H1 (cell line): ENCODE measurements around the gene COL4A4. TPM values are rescaled to one million over a fixed set of nuclear protein-coding genes. Genes with fewer than 3 reads are reported as not detected.

Experiments
- CHD1 ChIP-seq: IDR thresholded peaks from 2 replicates; pipeline ENCODE4 v1.6.1; 2012; ENCODE audit warnings: low read depth, low read length, improper control_type of control experiment
- EZH2 ChIP-seq: fragments of 200-600 bp; sonication (generic); IDR thresholded peaks from 2 replicates; pipeline ENCODE4 v1.7.1; 2012; ENCODE audit warnings: low read depth, mild to moderate bottlenecking, moderate library complexity, low read length, inconsistent platforms; ENCODE audit not compliant: severe bottlenecking
- GABPA ChIP-seq: IDR thresholded peaks from 2 replicates; pipeline ENCODE4 v1.6.1; 2011; ENCODE audit warnings: mild to moderate bottlenecking, low read length, moderate library complexity, borderline replicate concordance; ENCODE audit not compliant: insufficient read depth
- HDAC6 ChIP-seq: IDR thresholded peaks from one replicate; pipeline ENCODE4 v1.7.1; 2012; ENCODE audit warnings: low read depth, mild to moderate bottlenecking, inconsistent platforms, low read length, moderate library complexity
- PHF8 ChIP-seq: fragments of 200-600 bp; sonication (generic); conservative IDR thresholded peaks from 2 replicates; pipeline ENCODE4 v1.7.1; 2012; ENCODE audit warnings: low read depth, mild to moderate bottlenecking, inconsistent platforms, low read length, moderate library complexity
- SIX5 ChIP-seq: IDR thresholded peaks from 2 replicates; pipeline ENCODE4 v1.6.1; 2011; ENCODE audit warnings: mild to moderate bottlenecking, low read depth, low read length
- YY1 ChIP-seq: IDR thresholded peaks from 2 replicates; pipeline ENCODE4 v1.6.1; 2011; ENCODE audit warnings: low read depth, mild to moderate bottlenecking, low read length
- polyA plus RNA-seq, 7 experiments: library from polyadenylated mRNA; depleted of rRNA in 3 of 7; stranded (reverse) in 5 of 7; unstranded in 2 of 7; fragments of >200 nt in 5 of 7; fragments of 200-250 nt in 2 of 7; gene quantifications; 1 replicate in 5 of 7; 2 replicates in 1 of 7; 4 replicates in 1 of 7; pipeline versions ENCODE4 v1.2.1 to v1.2.3, GENCODE V29; 2011 to 2013; ENCODE audit warnings: missing spikeins in 2 of 7, mixed read lengths in 2 of 7
- total RNA-seq: library from RNA; stranded (reverse); fragmentation: NEBNext Ultra II Directional; extraction: Animal tissue kit (Norgen Biotek cat#: 25700); gene quantifications from 2 replicates; pipeline ENCODE4 v1.2.1, GENCODE V29; 2021

The COL4A4 gene
- total and polyA plus RNA-seq, 2 of the 8 experiments (the other 6 are each of a cell fraction or from before 2014, with no cell fraction given): 0.33 to 1.7 TPM

GRCh38 chr2:227035711-227036367, 128.2 kb downstream of the COL4A4 start (continued):
- TF ChIP-seq CHD1 (no peak), HDAC6 (no peak), EZH2 (no peak), SIX5 (no peak), YY1 (no peak), GABPA (no peak), PHF8 (no peak)
